ENCODE measurements around the gene GNG13. TPM values are rescaled to one million over a fixed set of nuclear protein-coding genes. Genes with fewer than 3 reads are reported as not detected.

GNG13 gene
- total RNA-seq, result not detected in 2 replicates

GRCh38 chr16:799948-800833, at the start of gene GNG13:
Gene GNG13, minus strand, starts transcription at chr16:800734. Its CDS starts 1,657 bp downstream, at chr16:799077.

GRCh38 chr16:788399-789126, 12.0 kb downstream of the GNG13 start, which contains the start of gene CHTF18:
Gene CHTF18, plus strand, starts transcription at chr16:788620. Its CDS starts 65 bp downstream, at chr16:788685.

GRCh38 chr16:787978-788398, 12.5 kb downstream of the GNG13 start, which contains the start of gene RPUSD1:
Gene RPUSD1, minus strand, starts transcription at chr16:788381. Its CDS starts 644 bp downstream, at chr16:787737.

GRCh38 chr16:760545-761343, 39.8 kb downstream of the GNG13 start, which contains the start of gene MSLN:
Gene MSLN, plus strand, starts transcription at chr16:760734. Its CDS starts 1,947 bp downstream, at chr16:762681.

Other genes starting within 250 kb of the GNG13 start
- not detected in 2 replicates for gene PRR35, start 240.3 kb downstream of the GNG13 start, total RNA-seq
- gene NHLRC4, start 233.7 kb downstream of the GNG13 start, total RNA-seq, result 1.5 and 3.4 TPM in 2 replicates
- 17.8 and 19.0 TPM in 2 replicates for gene PIGQ, start 230.8 kb downstream of the GNG13 start, total RNA-seq
- 9.3 and 13.4 TPM in 2 replicates for gene RAB40C, start 210.7 kb downstream of the GNG13 start, total RNA-seq
- under 0.01 and 0.19 TPM in 2 replicates for gene WFIKKN1, start 169.7 kb downstream of the GNG13 start, total RNA-seq
- 77.8 and 81.9 TPM in 2 replicates for gene METTL26, start 164.4 kb downstream of the GNG13 start, total RNA-seq
- 21.7 and 22.8 TPM in 2 replicates for gene MCRIP2, start 158.9 kb downstream of the GNG13 start, total RNA-seq
- gene WDR90, start 151.4 kb downstream of the GNG13 start, total RNA-seq, result 11.0 and 11.3 TPM in 2 replicates
- 29.9 and 38.2 TPM in 2 replicates for gene RHOT2, start 132.6 kb downstream of the GNG13 start, total RNA-seq
- 0.77 and 3.1 TPM in 2 replicates for gene RHBDL1, start 125.1 kb downstream of the GNG13 start, total RNA-seq
- gene STUB1, start 120.3 kb downstream of the GNG13 start, total RNA-seq, result 90.8 and 211 TPM in 2 replicates
- 23.6 and 28.2 TPM in 2 replicates for gene JMJD8, start 116.4 kb downstream of the GNG13 start, total RNA-seq
- 2.3 and 9.0 TPM in 2 replicates for gene WDR24, start 110.3 kb downstream of the GNG13 start, total RNA-seq
- gene FBXL16, start 94.9 kb downstream of the GNG13 start, total RNA-seq, result under 0.01 TPM in 2 replicates
- gene METRN, start 85.6 kb downstream of the GNG13 start, total RNA-seq, result 54.3 and 76.4 TPM in 2 replicates
- 34.1 and 39.5 TPM in 2 replicates for gene ANTKMT, start 79.6 kb downstream of the GNG13 start, total RNA-seq
- gene CCDC78, start 74.3 kb downstream of the GNG13 start, total RNA-seq, result 1.3 and 2.0 TPM in 2 replicates
- 9.0 and 16.1 TPM in 2 replicates for gene HAGHL, start 73.6 kb downstream of the GNG13 start, total RNA-seq
- 24.7 and 31.9 TPM in 2 replicates for gene CIAO3, start 59.7 kb downstream of the GNG13 start, total RNA-seq
- gene MSLN, start 40.0 kb downstream of the GNG13 start, total RNA-seq, result under 0.01 TPM in 1 of 2 replicates, not detected in the other
- 13.0 and 24.0 TPM in 2 replicates for gene RPUSD1, start 12.4 kb downstream of the GNG13 start, total RNA-seq
- gene CHTF18, start 12.1 kb downstream of the GNG13 start, total RNA-seq, result 7.9 and 34.1 TPM in 2 replicates
- gene LMF1, start 170.2 kb upstream of the GNG13 start, total RNA-seq, result 15.0 and 28.2 TPM in 2 replicates
- 0.28 and 0.77 TPM in 2 replicates for gene SOX8, start 181.0 kb upstream of the GNG13 start, total RNA-seq

Data from regular cardiac myocyte (primary cell).